ENCODE results near the gene PRDM10. TPM values are rescaled to one million over a fixed set of nuclear protein-coding genes. Genes with fewer than 3 reads are reported as not detected.
A peak's percentile ranks its signal among the peaks of the same experiment; 100 is the strongest.

The PRDM10 gene
- total and polyA plus RNA-seq, 8 donors: 1.7 to 148 (median 7.0) TPM

GRCh38 chr11:129992161-129992944 lies 10.3 kb downstream of the PRDM10 start:
- DNase-seq: peak; percentile 60 to 83
- Histone ChIP-seq H3K27me3 (no peaks in the 10 kb centered on the region), H3K9me3 (no peaks in the 10 kb centered on the region), H3K36me3 (no peaks in the 10 kb centered on the region), H3K4me1 (peaks cover 0 to 51% (median 24%) of the 10 kb centered on the region in 4 donors), H3K27ac (no peak overlapping the region), H3K4me3 (no peak overlapping the region)
- 18 to 38% (median 28%) methylated on average over 6 of the region's 6 CpGs for WGBS, 5 donors
- intact Hi-C loops (cut with DNase I; ENCODE audit: low total_unique reads): loop anchor here (10.0 kb wide), 1 partner anchor 142 kb away; no protein-coding TSS in a partner anchor
- peak in 4 of 7 experiments; percentile 10 to 36 (median 23) for TF ChIP-seq CTCF (IDR thresholded peaks at IDR 0.05)
- no peak for TF ChIP-seq POLR2A (IDR thresholded peaks at IDR 0.05)

- WGBS, 5 donors: 70 to 77% (median 72%) methylated on average over 3 of the region's 3 CpGs
- no peaks in the 10 kb centered on the region for H3K27me3 ChIP-seq
- no peaks in the 10 kb centered on the region for H3K36me3 ChIP-seq
- intact Hi-C loops (cut with DNase I; ENCODE audit: low total_unique reads): no loop called here
- H3K4me3 ChIP-seq: no peak overlapping the region
- TF ChIP-seq POLR2A (IDR thresholded peaks at IDR 0.05) (no peak), CTCF (IDR thresholded peaks at IDR 0.05) (no peak), POLR2AphosphoS5 (IDR thresholded peaks at IDR 0.05) (no peak), EP300 (IDR thresholded peaks at IDR 0.05) (no peak)
- no peak overlapping the region for H3K27ac ChIP-seq
- H3K4me1 ChIP-seq: peaks cover 0 to 26% (median 11%) of the 10 kb centered on the region in 4 donors
- DNase-seq: peak in 1 of 2 donors; percentile 24
- no peaks in the 10 kb centered on the region for H3K9me3 ChIP-seq
Observed at GRCh38 chr11:129989149-129989813, 13.4 kb downstream of the PRDM10 start.

GRCh38 chr11:129987950-129988349 lies 14.7 kb downstream of the PRDM10 start:
- TF ChIP-seq POLR2AphosphoS5 (IDR thresholded peaks at IDR 0.05) (no peak), POLR2A (IDR thresholded peaks at IDR 0.05) (no peak), EP300 (IDR thresholded peaks at IDR 0.05) (no peak), CTCF (IDR thresholded peaks at IDR 0.05) (no peak)
- no peaks in the 10 kb centered on the region for H3K9me3 ChIP-seq
- WGBS, 5 donors: 94 to 100% (median 97%) methylated on average over 3 of the region's 3 CpGs
- H3K4me3 ChIP-seq: no peak overlapping the region
- no peak overlapping the region for H3K27ac ChIP-seq
- intact Hi-C loops (cut with DNase I; ENCODE audit: low total_unique reads): no loop called here
- no peaks in the 10 kb centered on the region for H3K27me3 ChIP-seq
- H3K36me3 ChIP-seq: no peaks in the 10 kb centered on the region
- H3K4me1 ChIP-seq: peaks cover 0 to 21% (median 9%) of the 10 kb centered on the region in 4 donors
- no peak for DNase-seq

DNA sequence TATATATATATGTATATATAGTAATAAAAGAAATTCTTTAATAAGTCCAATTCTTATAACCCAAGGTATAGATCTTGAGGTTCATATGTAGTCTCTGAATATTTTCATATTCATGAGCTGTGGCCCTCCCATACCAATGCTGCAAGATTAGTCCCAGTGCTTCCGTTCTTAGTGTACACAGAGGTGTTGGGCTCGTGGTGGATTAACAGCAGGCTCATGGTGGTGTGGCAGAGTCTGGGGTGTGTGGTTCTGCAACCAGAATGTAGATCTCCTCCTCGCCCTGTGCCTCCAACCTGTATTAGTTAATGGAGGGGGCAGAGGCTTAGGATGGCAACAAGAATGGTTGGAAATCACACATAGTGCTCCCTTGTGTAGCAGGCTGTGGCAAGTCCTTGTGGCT lies 16.8 kb downstream of the PRDM10 start:
- no peak for DNase-seq
- no peaks in the 10 kb centered on the region for H3K9me3 ChIP-seq
- no peaks in the 10 kb centered on the region for H3K27me3 ChIP-seq
- TF ChIP-seq POLR2AphosphoS5 (IDR thresholded peaks at IDR 0.05) (no peak), EP300 (IDR thresholded peaks at IDR 0.05) (no peak), CTCF (IDR thresholded peaks at IDR 0.05) (no peak), POLR2A (IDR thresholded peaks at IDR 0.05) (no peak)
- H3K4me1 ChIP-seq: peaks cover 0 to 8% (median 0%) of the 10 kb centered on the region in 4 donors
- intact Hi-C loops (cut with DNase I; ENCODE audit: low total_unique reads): no loop called here
- no peak overlapping the region for H3K4me3 ChIP-seq
- no peak overlapping the region for H3K27ac ChIP-seq
- WGBS, 5 donors: 85 to 96% (median 87%) methylated on average over 3 of the region's 3 CpGs
- no peaks in the 10 kb centered on the region for H3K36me3 ChIP-seq
